ENCODE results near the gene FIZ1.
"Not testable (repeated sequence)": the region's sequence is repeated elsewhere in the genome, so short reads cannot be mapped to it uniquely, and the experiment has no call there.

DNA sequence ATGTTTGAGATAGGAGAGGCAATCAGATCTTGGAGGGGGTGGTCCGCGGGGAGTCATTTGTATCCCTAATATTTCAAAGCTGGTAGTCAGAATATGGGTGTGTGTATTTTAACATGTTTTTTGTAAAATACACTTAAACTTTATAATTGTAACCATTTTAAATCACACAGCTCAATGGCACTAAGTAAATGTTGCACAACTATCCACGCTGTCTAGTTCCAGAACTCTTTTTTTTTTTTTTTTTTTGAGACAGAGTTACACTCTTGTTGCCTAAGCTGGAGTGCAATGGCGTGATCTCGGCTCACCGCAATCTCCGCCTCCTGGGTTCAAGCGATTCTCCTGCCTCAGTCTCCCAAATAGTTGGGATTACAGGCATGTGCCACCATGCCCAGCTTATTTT, 15.4 kb downstream of the FIZ1 start:
- TF ChIP-seq POLR2A (IDR thresholded peaks at IDR 0.05) = not testable (repeated sequence)
- TF ChIP-seq, protein P1, sequence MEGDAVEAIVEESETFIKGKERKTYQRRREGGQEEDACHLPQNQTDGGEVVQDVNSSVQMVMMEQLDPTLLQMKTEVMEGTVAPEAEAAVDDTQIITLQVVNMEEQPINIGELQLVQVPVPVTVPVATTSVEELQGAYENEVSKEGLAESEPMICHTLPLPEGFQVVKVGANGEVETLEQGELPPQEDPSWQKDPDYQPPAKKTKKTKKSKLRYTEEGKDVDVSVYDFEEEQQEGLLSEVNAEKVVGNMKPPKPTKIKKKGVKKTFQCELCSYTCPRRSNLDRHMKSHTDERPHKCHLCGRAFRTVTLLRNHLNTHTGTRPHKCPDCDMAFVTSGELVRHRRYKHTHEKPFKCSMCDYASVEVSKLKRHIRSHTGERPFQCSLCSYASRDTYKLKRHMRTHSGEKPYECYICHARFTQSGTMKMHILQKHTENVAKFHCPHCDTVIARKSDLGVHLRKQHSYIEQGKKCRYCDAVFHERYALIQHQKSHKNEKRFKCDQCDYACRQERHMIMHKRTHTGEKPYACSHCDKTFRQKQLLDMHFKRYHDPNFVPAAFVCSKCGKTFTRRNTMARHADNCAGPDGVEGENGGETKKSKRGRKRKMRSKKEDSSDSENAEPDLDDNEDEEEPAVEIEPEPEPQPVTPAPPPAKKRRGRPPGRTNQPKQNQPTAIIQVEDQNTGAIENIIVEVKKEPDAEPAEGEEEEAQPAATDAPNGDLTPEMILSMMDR (IDR thresholded peaks at IDR 0.05) = not testable (repeated sequence)

All from thyroid gland (tissue), 4 donors.